DMS53 treated with DMSO at 0.1 percent for 48 hours (cell line): ENCODE data around the gene KRT34.
"Not testable (repeated sequence)": the region's sequence is repeated elsewhere in the genome, so short reads cannot be mapped to it uniquely, and the experiment has no call there.

Experiments used
- DNase-seq: peaks from one replicate; lab custom pipeline; 2025; ENCODE audit not compliant: unreplicated experiment; lab: John Stamatoyannopoulos, UW

KRT34 gene

GRCh38 chr17:41367426-41368075 is 14.6 kb downstream of the KRT34 start:
- DNase-seq, result no peak

- DNase-seq, result no peak
Measured at GRCh38 chr17:41366070-41366469, 16.0 kb downstream of the KRT34 start.

- no peak for DNase-seq
Measured at GRCh38 chr17:41363881-41364280, 18.2 kb downstream of the KRT34 start.

GRCh38 chr17:41360296-41360995 is 21.7 kb downstream of the KRT34 start:
- no peak for DNase-seq

- DNase-seq, result no peak
Measured at GRCh38 chr17:41354536-41354935, 27.6 kb downstream of the KRT34 start.

- no peak for DNase-seq
Measured at GRCh38 chr17:41352597-41353366, 29.3 kb downstream of the KRT34 start.

GRCh38 chr17:41351177-41351576 is 30.9 kb downstream of the KRT34 start:
- DNase-seq, result no peak

- DNase-seq, result not testable (repeated sequence)
Measured at GRCh38 chr17:41350381-41350878, 31.7 kb downstream of the KRT34 start, which contains the start of gene KRT33A. TSS of gene KRT33A (minus strand) at chr17:41350828. CDS start at chr17:41350767, 61 bp downstream.

GRCh38 chr17:41347869-41348760 is 34.0 kb downstream of the KRT34 start:
- no peak for DNase-seq

GRCh38 chr17:41346421-41346820 is 35.7 kb downstream of the KRT34 start:
- DNase-seq, result not testable (repeated sequence)

- DNase-seq, result no peak
Measured at GRCh38 chr17:41345992-41346391, 36.1 kb downstream of the KRT34 start.

- DNase-seq, result no peak
Measured at GRCh38 chr17:41343029-41343428, 39.1 kb downstream of the KRT34 start.

GRCh38 chr17:41340934-41341861 is 40.9 kb downstream of the KRT34 start:
- DNase-seq, result no peak

GRCh38 chr17:41340494-41340893 is 41.6 kb downstream of the KRT34 start:
- no peak for DNase-seq

GRCh38 chr17:41339571-41340172 is 42.4 kb downstream of the KRT34 start:
- no peak for DNase-seq

- DNase-seq, result no peak
Measured at GRCh38 chr17:41338961-41339485, 43.1 kb downstream of the KRT34 start.

- no peak for DNase-seq
Measured at GRCh38 chr17:41335747-41336146, 46.4 kb downstream of the KRT34 start.

GRCh38 chr17:41334385-41335305 is 47.5 kb downstream of the KRT34 start:
- no peak for DNase-seq
